Caco-2 (cell line): ENCODE data around the gene ALOX12. TPM values are rescaled to one million over a fixed set of nuclear protein-coding genes. Genes with fewer than 3 reads are reported as not detected.
"Not testable (repeated sequence)": the region's sequence is repeated elsewhere in the genome, so short reads cannot be mapped to it uniquely, and the experiment has no call there.

ENCODE experiments used
- BruUV-seq: library from RNA; stranded (reverse); fragments of 400-500 nt; replicated peaks from 2 replicates; lab custom pipeline; 2021; lab: Mats Ljungman, UMichigan
- CTCF ChIA-PET: fragments of 300-600 bp; sonication (Branson Sonifier 250); formaldehyde crosslinking; loops from one replicate; lab custom pipeline; 2022; ENCODE audit warnings: antibody characterized with exemption; lab: Charles Lee
- POLR2A ChIA-PET: fragments of 300-600 bp; sonication (Branson Sonifier 250); formaldehyde crosslinking; loops from one replicate; lab custom pipeline; 2022; ENCODE audit warnings: antibody characterized with exemption; lab: Charles Lee
- DNase-seq, 2 experiments: peaks; one replicate each; pipeline versions ENCODE4 v3.0.0 to v3.0.0-alpha.2; 2020 to 2022
- H3K27me3 ChIP-seq: replicated peaks from 2 replicates; pipeline ENCODE4 v1.6.0; 2011; ENCODE audit warnings: low read length; ENCODE audit not compliant: control insufficient read depth, insufficient read depth
- H3K36me3 ChIP-seq: 2 replicates; pipeline ENCODE4 v1.5.1; 2011; ENCODE audit warnings: low read length; ENCODE audit not compliant: control insufficient read depth, insufficient read depth
- H3K4me1 ChIP-seq: fragments of 250-450 bp; sonication (Bioruptor Pico); 2 replicates; pipeline ENCODE4 v1.5.1; 2020; ENCODE audit warnings: mild to moderate bottlenecking
- H3K4me3 ChIP-seq: 2 replicates; pipeline ENCODE4 v1.5.1; 2011; ENCODE audit warnings: low read depth, mild to moderate bottlenecking, control low read depth, low read length
- H3K9me3 ChIP-seq: fragments of 250-450 bp; sonication (Bioruptor Pico); 2 replicates; pipeline ENCODE4 v1.5.1; 2020; ENCODE audit warnings: mild to moderate bottlenecking, moderate library complexity
- H3K27ac Mint-ChIP-seq: one replicate; pipeline ENCODE4 v1.8.0; 2022; ENCODE audit warnings: mixed read lengths; ENCODE audit not compliant: unreplicated experiment
- H3K27me3 Mint-ChIP-seq: one replicate; pipeline ENCODE4 v1.8.0; 2022; ENCODE audit warnings: mixed read lengths; ENCODE audit not compliant: insufficient read depth, unreplicated experiment
- H3K36me3 Mint-ChIP-seq: one replicate; pipeline ENCODE4 v1.8.0; 2022; ENCODE audit warnings: mild to moderate bottlenecking, mixed read lengths; ENCODE audit not compliant: insufficient read depth, unreplicated experiment
- H3K4me1 Mint-ChIP-seq: one replicate; pipeline ENCODE4 v1.8.0; 2022; ENCODE audit warnings: low read depth, mixed read lengths; ENCODE audit not compliant: unreplicated experiment
- H3K4me3 Mint-ChIP-seq: one replicate; pipeline ENCODE4 v1.8.0; 2022; ENCODE audit warnings: mild to moderate bottlenecking, moderate library complexity, mixed read lengths; ENCODE audit not compliant: unreplicated experiment
- H3K9me3 Mint-ChIP-seq: one replicate; pipeline ENCODE4 v1.8.0; 2022; ENCODE audit warnings: mixed read lengths; ENCODE audit not compliant: unreplicated experiment
- intact Hi-C: fragments of 100-400 bp; cut with micrococcal nuclease; formaldehyde crosslinking; loops from one replicate; pipeline ENCODE4 v1.10.0; 2022; ENCODE audit not compliant: unreplicated experiment
- total RNA-seq: library from RNA; stranded (reverse); gene quantifications from 2 replicates; pipeline ENCODE4 v1.2.3, GENCODE V29; 2022
- TF ChIP-seq, protein P1 (sequence below), 2 experiments: fragments of 200-600 bp in 1 of 2; IDR thresholded peaks; 1 replicate in 1 of 2; 2 replicates in 1 of 2; pipeline versions ENCODE4 v1.5.1 to v1.8.0; 2011 to 2022; ENCODE audit warnings: antibody characterized with exemption in 1 of 2, control low read depth in 1 of 2, inconsistent platforms in 1 of 2, low read depth in 1 of 2, low read length in 1 of 2, mild to moderate bottlenecking in 1 of 2, moderate library complexity in 1 of 2; ENCODE audit not compliant: insufficient read depth in 1 of 2, severe bottlenecking in 1 of 2, unreplicated experiment in 1 of 2

The ALOX12 gene
- total RNA-seq, 1 experiment from 2014 or later, result not detected

DNA sequence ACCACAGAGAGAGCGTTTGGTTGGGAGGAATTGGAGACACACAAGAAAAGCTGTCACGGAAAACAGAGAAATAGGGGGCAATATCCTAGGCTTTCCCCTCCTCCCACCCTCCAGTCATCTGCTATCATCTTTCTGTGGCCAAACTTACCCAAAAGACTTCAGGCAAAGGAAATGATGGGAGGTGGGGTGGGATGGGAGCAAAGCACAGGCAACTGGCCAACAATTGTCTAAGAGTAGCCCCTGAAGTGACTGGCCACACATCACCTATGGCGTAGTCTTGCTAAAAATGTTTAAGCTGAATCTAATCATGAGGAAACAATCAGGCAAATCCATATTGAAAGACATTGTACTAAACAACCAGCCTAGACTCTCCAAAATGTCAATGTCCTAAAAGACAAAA lies 46.9 kb upstream of the ALOX12 start:
- Mint-ChIP-seq H3K9me3 (no peaks in the 10 kb centered on the region), H3K36me3 (no peaks in the 10 kb centered on the region), H3K27ac (no peak overlapping the region), H3K27me3 (peaks cover 6% of the 10 kb centered on the region), H3K4me3 (no peak overlapping the region), H3K4me1 (no peaks in the 10 kb centered on the region)
- H3K36me3 ChIP-seq, result no peaks in the 10 kb centered on the region
- H3K27me3 ChIP-seq, result no peaks in the 10 kb centered on the region
- CTCF ChIA-PET, result no interaction called here
- intact Hi-C loops, result no loop called here
- H3K9me3 ChIP-seq, result no peaks in the 10 kb centered on the region
- no peak overlapping the region for H3K4me3 ChIP-seq
- no peak for DNase-seq
- TF ChIP-seq, protein P1, sequence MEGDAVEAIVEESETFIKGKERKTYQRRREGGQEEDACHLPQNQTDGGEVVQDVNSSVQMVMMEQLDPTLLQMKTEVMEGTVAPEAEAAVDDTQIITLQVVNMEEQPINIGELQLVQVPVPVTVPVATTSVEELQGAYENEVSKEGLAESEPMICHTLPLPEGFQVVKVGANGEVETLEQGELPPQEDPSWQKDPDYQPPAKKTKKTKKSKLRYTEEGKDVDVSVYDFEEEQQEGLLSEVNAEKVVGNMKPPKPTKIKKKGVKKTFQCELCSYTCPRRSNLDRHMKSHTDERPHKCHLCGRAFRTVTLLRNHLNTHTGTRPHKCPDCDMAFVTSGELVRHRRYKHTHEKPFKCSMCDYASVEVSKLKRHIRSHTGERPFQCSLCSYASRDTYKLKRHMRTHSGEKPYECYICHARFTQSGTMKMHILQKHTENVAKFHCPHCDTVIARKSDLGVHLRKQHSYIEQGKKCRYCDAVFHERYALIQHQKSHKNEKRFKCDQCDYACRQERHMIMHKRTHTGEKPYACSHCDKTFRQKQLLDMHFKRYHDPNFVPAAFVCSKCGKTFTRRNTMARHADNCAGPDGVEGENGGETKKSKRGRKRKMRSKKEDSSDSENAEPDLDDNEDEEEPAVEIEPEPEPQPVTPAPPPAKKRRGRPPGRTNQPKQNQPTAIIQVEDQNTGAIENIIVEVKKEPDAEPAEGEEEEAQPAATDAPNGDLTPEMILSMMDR (IDR thresholded peaks at IDR 0.05; ENCODE audit: insufficient read depth in 1 of 2, low read depth in 1 of 2, low read length in 1 of 2, severe bottlenecking in 1 of 2, unreplicated experiment in 1 of 2), result no peak
- no peaks in the 10 kb centered on the region for H3K4me1 ChIP-seq
- POLR2A ChIA-PET, result no interaction called here
- no TSS peak for BruUV-seq

DNA sequence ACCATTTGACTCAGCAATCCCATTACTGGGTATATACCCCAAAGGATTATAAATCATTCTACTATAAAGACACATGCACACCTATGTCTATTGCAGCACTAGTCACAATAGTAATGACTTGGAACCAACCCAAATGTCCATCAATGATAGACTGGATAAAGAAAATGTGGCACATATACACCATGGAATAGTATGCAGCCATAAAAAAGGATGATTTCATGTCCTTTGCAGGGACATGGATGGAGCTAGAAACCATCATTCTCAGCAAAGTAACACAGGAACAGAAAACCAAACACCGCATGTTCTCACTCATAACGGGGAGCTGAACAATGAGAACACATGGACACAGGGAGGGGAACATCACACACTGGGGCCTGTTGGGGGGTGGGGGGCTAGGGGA lies 44.9 kb upstream of the ALOX12 start:
- DNase-seq, POLR2A ChIA-PET, H3K9me3 Mint-ChIP-seq, H3K4me1 ChIP-seq, H3K27me3 ChIP-seq, intact Hi-C loops, H3K4me3 Mint-ChIP-seq, H3K9me3 ChIP-seq, H3K4me3 ChIP-seq, CTCF ChIA-PET, H3K27ac Mint-ChIP-seq, BruUV-seq, H3K4me1 Mint-ChIP-seq, H3K36me3 ChIP-seq, H3K36me3 Mint-ChIP-seq: not testable (repeated sequence)
- peaks cover 13% of the 10 kb centered on the region for H3K27me3 Mint-ChIP-seq

DNA sequence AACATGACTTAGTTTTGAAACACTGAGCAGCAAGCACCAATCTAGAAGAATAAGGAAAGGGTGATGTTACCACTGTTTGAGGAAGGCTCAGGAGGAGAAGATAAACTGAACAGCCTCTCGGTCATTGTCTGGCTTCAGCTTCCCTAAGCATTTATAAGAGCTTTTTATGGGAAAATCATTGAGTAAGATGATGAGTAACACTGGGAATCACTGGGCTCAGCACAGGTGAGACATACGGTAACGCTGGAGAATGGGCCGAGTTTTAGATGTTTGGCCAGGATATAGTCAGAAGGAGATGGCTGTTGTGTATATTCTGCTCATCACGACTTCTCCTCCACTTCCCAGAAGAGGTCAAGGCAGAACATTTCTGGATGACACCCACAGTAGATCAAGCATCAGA lies 42.2 kb upstream of the ALOX12 start:
- Mint-ChIP-seq H3K4me1 (no peaks in the 10 kb centered on the region), H3K27ac (no peak overlapping the region), H3K9me3 (no peaks in the 10 kb centered on the region), H3K27me3 (peaks cover 13% of the 10 kb centered on the region), H3K4me3 (no peak overlapping the region), H3K36me3 (no peaks in the 10 kb centered on the region)
- CTCF ChIA-PET, result no interaction called here
- H3K36me3 ChIP-seq, result no peaks in the 10 kb centered on the region
- POLR2A ChIA-PET, result no interaction called here
- intact Hi-C loops, result no loop called here
- TF ChIP-seq, protein P1 (IDR thresholded peaks at IDR 0.05; ENCODE audit: insufficient read depth in 1 of 2, low read depth in 1 of 2, low read length in 1 of 2, severe bottlenecking in 1 of 2, unreplicated experiment in 1 of 2), result no peak
- H3K9me3 ChIP-seq, result no peaks in the 10 kb centered on the region
- no peak overlapping the region for H3K4me3 ChIP-seq
- H3K4me1 ChIP-seq, result no peaks in the 10 kb centered on the region
- DNase-seq, result no peak
- BruUV-seq, result no TSS peak
- H3K27me3 ChIP-seq, result no peaks in the 10 kb centered on the region

DNA sequence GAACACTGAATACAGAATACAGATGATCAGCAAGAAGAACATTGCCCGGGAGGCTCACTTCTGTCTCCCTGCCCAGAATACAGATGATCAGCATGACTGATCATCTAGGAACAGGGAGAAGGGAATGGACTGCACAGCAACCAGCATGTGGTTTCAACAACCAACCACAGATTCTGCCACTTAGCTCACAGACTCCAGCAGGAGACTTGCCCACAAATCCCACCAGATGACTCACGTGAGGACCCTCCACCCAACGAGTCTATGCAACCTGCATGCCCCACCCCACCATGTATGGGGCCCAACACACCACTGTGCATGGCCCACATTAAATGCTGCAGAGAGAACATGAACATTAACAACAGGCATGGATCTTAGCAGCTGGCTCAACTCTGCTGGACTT lies 36.1 kb upstream of the ALOX12 start:
- ChIA-PET CTCF (no interaction called here), POLR2A (no interaction called here)
- no peak for DNase-seq
- TF ChIP-seq, protein P1 (IDR thresholded peaks at IDR 0.05; ENCODE audit: insufficient read depth in 1 of 2, low read depth in 1 of 2, low read length in 1 of 2, severe bottlenecking in 1 of 2, unreplicated experiment in 1 of 2), result no peak
- H3K36me3 Mint-ChIP-seq, result no peaks in the 10 kb centered on the region
- H3K4me1 Mint-ChIP-seq, result no peaks in the 10 kb centered on the region
- H3K4me1 ChIP-seq, result no peaks in the 10 kb centered on the region
- H3K27ac Mint-ChIP-seq, result no peak overlapping the region
- intact Hi-C loops, result no loop called here
- no peaks in the 10 kb centered on the region for H3K9me3 Mint-ChIP-seq
- no peaks in the 10 kb centered on the region for H3K36me3 ChIP-seq
- no peaks in the 10 kb centered on the region for H3K9me3 ChIP-seq
- BruUV-seq, result no TSS peak
- H3K27me3 Mint-ChIP-seq, result peaks cover 6% of the 10 kb centered on the region
- no peaks in the 10 kb centered on the region for H3K27me3 ChIP-seq
- H3K4me3 ChIP-seq, result no peak overlapping the region
- no peak overlapping the region for H3K4me3 Mint-ChIP-seq
